K562 treated with DMSO at 1 percent for 24 hours (cell line): ENCODE data around the gene RXRG. TPM values are rescaled to one million over a fixed set of nuclear protein-coding genes. Genes with fewer than 3 reads are reported as not detected.

Source experiments
- total RNA-seq: library from RNA; unstranded; fragments of 300-600 nt; gene quantifications from 2 replicates; pipeline ENCODE4 v1.2.3, GENCODE V29; 2022; ENCODE audit warnings: low read depth; ENCODE audit not compliant: insufficient read depth

RXRG gene
- total RNA-seq = not detected in 2 replicates

GRCh38 chr1:165444897-165445370 is at the start of gene RXRG:
RXRG (minus strand) TSS chr1:165445126; CDS start chr1:165444893, 233 bp downstream.

GRCh38 chr1:165355977-165356811 is 88.7 kb downstream of the RXRG start, which contains the start of gene LMX1A:
LMX1A (minus strand) TSS chr1:165356715; CDS start chr1:165355559, 1,156 bp downstream.

Other genes with a start within 250 kb of the RXRG start
- not detected in 2 replicates for gene LMX1A, start 88.4 kb downstream of the RXRG start, total RNA-seq
- not detected in 2 replicates for gene LRRC52, start 98.9 kb upstream of the RXRG start, total RNA-seq
- gene MGST3, start 186.1 kb upstream of the RXRG start, total RNA-seq = 98.1 and 121 TPM in 2 replicates